H1 (cell line): ENCODE results near the gene IGFBP6. TPM values are rescaled to one million over a fixed set of nuclear protein-coding genes. Genes with fewer than 3 reads are reported as not detected.
"Not testable (repeated sequence)": the region's sequence is repeated elsewhere in the genome, so short reads cannot be mapped to it uniquely, and the experiment has no call there.

ENCODE experiments used
- CTCF ChIA-PET: fragments of 300-600 bp; sonication (Branson Sonifier 250); formaldehyde crosslinking; loops from one replicate; lab custom pipeline; 2021; ENCODE audit not compliant: partially characterized antibody; lab: Charles Lee
- POLR2A ChIA-PET: fragments of 300-600 bp; sonication (Branson Sonifier 250); formaldehyde crosslinking; loops from one replicate; lab custom pipeline; 2021; ENCODE audit warnings: inconsistent platforms; ENCODE audit not compliant: partially characterized antibody; lab: Charles Lee
- DNase-seq, 2 experiments: peaks; one replicate each; pipeline versions ENCODE4 v3.0.0 to v3.0.0-alpha.2; 2010 to 2022; ENCODE audit warnings: low spot score in 2 of 2, low read depth in 1 of 2, mixed read lengths in 1 of 2
- FAIRE-seq: peaks from 2 replicates; lab custom pipeline; 2011; peaks lifted over from hg19 to GRCh38; lab: Jason Lieb, UNC
- H2AFZ ChIP-seq: 2 replicates; pipeline ENCODE4 v1.8.1; 2012; ENCODE audit warnings: low read length, inconsistent platforms
- H2AK5ac ChIP-seq: 2 replicates; pipeline ENCODE4 v1.6.1; 2013; ENCODE audit warnings: low read depth, low read length
- H2BK120ac ChIP-seq: replicated peaks from 2 replicates; pipeline ENCODE3; 2013; ENCODE audit warnings: low read depth, low read length, inconsistent platforms
- H2BK12ac ChIP-seq: 2 replicates; pipeline ENCODE4 v1.6.1; 2013; ENCODE audit warnings: low read depth, low read length
- H2BK15ac ChIP-seq: 2 replicates; pipeline ENCODE4 v1.6.1; 2013; ENCODE audit warnings: low read length
- H2BK20ac ChIP-seq: 2 replicates; pipeline ENCODE4 v1.6.1; 2013; ENCODE audit warnings: low read length
- H2BK5ac ChIP-seq: 2 replicates; pipeline ENCODE4 v1.6.1; 2013; ENCODE audit warnings: low read depth, low read length
- H3K14ac ChIP-seq: 2 replicates; pipeline ENCODE4 v1.6.1; 2013; ENCODE audit warnings: inconsistent platforms; ENCODE audit not compliant: insufficient read length
- H3K18ac ChIP-seq: 2 replicates; pipeline ENCODE4 v1.6.1; 2013; ENCODE audit warnings: low read length; ENCODE audit errors: extremely low read depth
- H3K23ac ChIP-seq: 2 replicates; pipeline ENCODE4 v1.6.1; 2013; ENCODE audit warnings: inconsistent platforms; ENCODE audit not compliant: insufficient read length
- H3K23me2 ChIP-seq: 2 replicates; pipeline ENCODE4 v1.6.1; 2013; ENCODE audit warnings: low read depth, low read length
- H3K27ac ChIP-seq: 2 replicates; pipeline ENCODE4 v1.6.1; 2011; ENCODE audit warnings: low read depth, low read length, inconsistent platforms
- H3K27me3 ChIP-seq, 4 experiments: replicated peaks in 1 of 4; 1 replicate in 1 of 4; 2 replicates in 3 of 4; pipeline versions ENCODE4 v1.6.1 to v1.8.1; 2011 to 2013; ENCODE audit warnings: low read length in 3 of 4, mild to moderate bottlenecking in 3 of 4, inconsistent platforms in 2 of 4, mixed read lengths in 2 of 4, moderate library complexity in 1 of 4; ENCODE audit not compliant: control insufficient read depth in 3 of 4, insufficient read depth in 3 of 4; ENCODE audit errors: extremely low read depth in 1 of 4
- H3K36me3 ChIP-seq, 4 experiments: 2 replicates each; pipeline versions ENCODE4 v1.6.1 to v1.8.1; 2011 to 2013; ENCODE audit warnings: mild to moderate bottlenecking in 4 of 4, low read length in 3 of 4, moderate library complexity in 2 of 4, control low read depth in 1 of 4, inconsistent platforms in 1 of 4; ENCODE audit not compliant: insufficient read depth in 4 of 4, control insufficient read depth in 2 of 4
- H3K4ac ChIP-seq: replicated peaks from 2 replicates; pipeline ENCODE3; 2013; ENCODE audit warnings: low read length, low read depth, mixed read lengths, inconsistent platforms; ENCODE audit not compliant: insufficient read length
- H3K4me1 ChIP-seq, 4 experiments: replicated peaks in 1 of 4; 1 replicate in 1 of 4; 2 replicates in 3 of 4; pipeline versions ENCODE4 v1.6.1 to v1.8.1; 2011 to 2013; ENCODE audit warnings: low read length in 3 of 4, inconsistent platforms in 2 of 4, mixed read lengths in 1 of 4; ENCODE audit not compliant: insufficient read depth in 4 of 4, control insufficient read depth in 3 of 4
- H3K4me2 ChIP-seq, 2 experiments: 2 replicates each; pipeline versions ENCODE4 v1.6.1 to v1.8.1; 2011 to 2013; ENCODE audit warnings: low read depth in 2 of 2, low read length in 2 of 2, control low read depth in 1 of 2, inconsistent platforms in 1 of 2, mild to moderate bottlenecking in 1 of 2; ENCODE audit not compliant: insufficient read depth in 1 of 2
- H3K4me3 ChIP-seq, 4 experiments: fragments of 200-600, 300-600 bp in 1 of 4; sonication (generic), shearing (Covaris generic), sonication (Bioruptor Twin) in 1 of 4; 2 replicates each; pipeline versions ENCODE4 v1.5.1 to v1.8.1; 2011 to 2016; ENCODE audit warnings: low read length in 4 of 4, low read depth in 3 of 4, control low read depth in 2 of 4, inconsistent platforms in 2 of 4, mild to moderate bottlenecking in 2 of 4, mixed read lengths in 1 of 4, moderate library complexity in 1 of 4; ENCODE audit not compliant: insufficient read depth in 2 of 4; ENCODE audit errors: extremely low read depth in 1 of 4
- H3K56ac ChIP-seq: replicated peaks from 2 replicates; pipeline ENCODE3; 2013; ENCODE audit warnings: low read depth, mild to moderate bottlenecking, mixed read lengths, low read length, inconsistent platforms; ENCODE audit not compliant: insufficient read length
- H3K79me1 ChIP-seq: 2 replicates; pipeline ENCODE4 v1.6.1; 2013; ENCODE audit warnings: low read depth, low read length, control low read depth
- H3K79me2 ChIP-seq, 2 experiments: 2 replicates each; pipeline versions ENCODE4 v1.6.1 to v1.8.1; 2012 to 2013; ENCODE audit warnings: low read length in 2 of 2, mild to moderate bottlenecking in 2 of 2, inconsistent platforms in 1 of 2; ENCODE audit not compliant: insufficient read depth in 2 of 2, control insufficient read depth in 1 of 2
- H3K9ac ChIP-seq, 4 experiments: replicated peaks in 1 of 4; 1 replicate in 1 of 4; 2 replicates in 3 of 4; pipeline versions ENCODE4 v1.6.1 to v1.8.1; 2011 to 2013; ENCODE audit warnings: low read depth in 3 of 4, low read length in 3 of 4, control low read depth in 2 of 4, mild to moderate bottlenecking in 2 of 4, moderate library complexity in 2 of 4, inconsistent platforms in 1 of 4; ENCODE audit errors: extremely low read depth in 1 of 4
- H3K9me3 ChIP-seq, 2 experiments: 2 replicates each; pipeline versions ENCODE4 v1.6.1 to v1.8.1; 2012 to 2013; ENCODE audit warnings: mild to moderate bottlenecking in 2 of 2, moderate library complexity in 2 of 2, control low read depth in 1 of 2, inconsistent platforms in 1 of 2, low read depth in 1 of 2, low read length in 1 of 2, mixed read lengths in 1 of 2; ENCODE audit not compliant: insufficient read depth in 2 of 2
- H4K20me1 ChIP-seq, 2 experiments: replicated peaks in 1 of 2; 2 replicates each; pipeline versions ENCODE3 to v1.8.1; 2011 to 2013; ENCODE audit warnings: inconsistent platforms in 2 of 2, low read length in 2 of 2, mild to moderate bottlenecking in 1 of 2; ENCODE audit not compliant: insufficient read depth in 2 of 2, control insufficient read depth in 1 of 2
- H4K5ac ChIP-seq: 2 replicates; pipeline ENCODE4 v1.6.1; 2013; ENCODE audit warnings: low read length, low read depth, mixed read lengths, inconsistent platforms; ENCODE audit not compliant: insufficient read length
- H4K8ac ChIP-seq: 2 replicates; pipeline ENCODE4 v1.8.0; 2013; ENCODE audit warnings: mild to moderate bottlenecking, moderate library complexity, low read length, inconsistent platforms; ENCODE audit not compliant: insufficient read depth; ENCODE audit errors: extremely low read depth
- H4K91ac ChIP-seq: replicated peaks from 2 replicates; pipeline ENCODE3; 2013; ENCODE audit warnings: low read length, mixed read lengths, inconsistent platforms; ENCODE audit not compliant: insufficient read length
- WGBS, 2 experiments: shearing (Covaris generic) in 1 of 2; methylation state at CpG; one replicate each; pipeline versions ENCODE4 v1.1.6 to v1.1.7; 2013 to 2015; ENCODE audit warnings: low lambda C conversion rate in 2 of 2, mixed read lengths in 2 of 2, inconsistent platforms in 1 of 2, low coverage in 1 of 2, missing lambda C conversion rate in 1 of 2; ENCODE audit not compliant: insufficient replicate concordance in 2 of 2, insufficient coverage in 1 of 2, insufficient read length in 1 of 2; ENCODE audit errors: extremely low coverage in 1 of 2, missing lambda C conversion rate in 1 of 2; 5-methylcytosine and 5-hydroxymethylcytosine counted together
- polyA plus RNA-seq, 7 experiments: library from polyadenylated mRNA; depleted of rRNA in 3 of 7; stranded (reverse) in 5 of 7; unstranded in 2 of 7; fragments of >200 nt in 5 of 7; fragments of 200-250 nt in 2 of 7; gene quantifications; 1 replicate in 5 of 7; 2 replicates in 1 of 7; 4 replicates in 1 of 7; pipeline versions ENCODE4 v1.2.1 to v1.2.3, GENCODE V29; 2011 to 2013; ENCODE audit warnings: missing spikeins in 2 of 7, mixed read lengths in 2 of 7
- total RNA-seq: library from RNA; stranded (reverse); fragmentation: NEBNext Ultra II Directional; extraction: Animal tissue kit (Norgen Biotek cat#: 25700); gene quantifications from 2 replicates; pipeline ENCODE4 v1.2.1, GENCODE V29; 2021

Gene IGFBP6
- total and polyA plus RNA-seq, 2 of the 8 experiments (the other 6 are each of a cell fraction or from before 2014, with no cell fraction given), result 13.7 to 14.7 TPM

- H3K23ac ChIP-seq, H3K36me3 ChIP-seq, H2BK12ac ChIP-seq, H4K91ac ChIP-seq, DNase-seq, H3K56ac ChIP-seq, H4K5ac ChIP-seq, H3K23me2 ChIP-seq, H3K4me3 ChIP-seq, H3K79me2 ChIP-seq, H4K20me1 ChIP-seq, H3K4ac ChIP-seq, POLR2A ChIA-PET, H4K8ac ChIP-seq, H3K4me1 ChIP-seq, H2BK120ac ChIP-seq, H3K79me1 ChIP-seq, H3K14ac ChIP-seq, H3K4me2 ChIP-seq, H3K18ac ChIP-seq, H2BK5ac ChIP-seq, H3K9me3 ChIP-seq, H2AFZ ChIP-seq, H3K27ac ChIP-seq, H2BK20ac ChIP-seq, H3K27me3 ChIP-seq, FAIRE-seq, H2AK5ac ChIP-seq, H3K9ac ChIP-seq, H2BK15ac ChIP-seq: not testable (repeated sequence)
- CTCF ChIA-PET, result interaction anchor here (0.7 to 4.8 kb wide), 5 partner anchors 9 to 58 kb away, joined by 3 to 20 read pairs (median 3); partner anchors contain the start of genes IGFBP6 and SOAT2
- 92% methylated on average over 6 of the region's 7 CpGs; no CpG with 5 or more reads in 1 of the 2 experiments for WGBS, 2 experiments
Measured at GRCh38 chr12:53112431-53112830, 15.0 kb downstream of the IGFBP6 start.
